Adipocyte (in vitro differentiated cells): ENCODE data around the gene TMPRSS6.

Source experiments
- DNase-seq: peaks from one replicate; pipeline ENCODE4 v3.0.0-alpha.2; 2015; ENCODE audit warnings: low read depth
- H3K27me3 ChIP-seq: replicated peaks from 2 replicates; pipeline ENCODE4 v1.7.0; 2013; ENCODE audit warnings: mild to moderate bottlenecking, low read length, moderate library complexity; ENCODE audit not compliant: control insufficient read depth, insufficient read depth
- H3K36me3 ChIP-seq: 2 replicates; pipeline ENCODE4 v1.7.0; 2013; ENCODE audit warnings: low read length, mild to moderate bottlenecking, moderate library complexity; ENCODE audit not compliant: control insufficient read depth, insufficient read depth, severe bottlenecking
- H3K4me1 ChIP-seq: 2 replicates; pipeline ENCODE4 v1.7.0; 2013; ENCODE audit warnings: mild to moderate bottlenecking, low read length, moderate library complexity; ENCODE audit not compliant: control insufficient read depth, insufficient read depth
- H3K4me3 ChIP-seq: 2 replicates; pipeline ENCODE4 v1.7.0; 2013; ENCODE audit warnings: mild to moderate bottlenecking, low read length, moderate library complexity
- H3K9ac ChIP-seq: 2 replicates; pipeline ENCODE4 v1.7.0; 2013; ENCODE audit warnings: mild to moderate bottlenecking, low read length, moderate library complexity
- H3K9me3 ChIP-seq: 2 replicates; pipeline ENCODE4 v1.7.0; 2013; ENCODE audit warnings: mild to moderate bottlenecking, low read length, moderate library complexity; ENCODE audit not compliant: control insufficient read depth

TMPRSS6 gene

GRCh38 chr22:37148031-37148651 lies 38.6 kb upstream of the TMPRSS6 start:
- Histone ChIP-seq H3K4me1 (no peaks in the 10 kb centered on the region), H3K9ac (no peak overlapping the region), H3K4me3 (no peak overlapping the region), H3K36me3 (no peaks in the 10 kb centered on the region), H3K9me3 (peaks cover 6% of the 10 kb centered on the region), H3K27me3 (peaks cover 47% of the 10 kb centered on the region)
- no peak for DNase-seq

GRCh38 chr22:37147186-37147990 lies 37.9 kb upstream of the TMPRSS6 start:
- Histone ChIP-seq H3K36me3 (no peaks in the 10 kb centered on the region), H3K27me3 (peaks cover 51% of the 10 kb centered on the region), H3K9ac (no peak overlapping the region), H3K4me3 (no peak overlapping the region), H3K9me3 (peaks cover 6% of the 10 kb centered on the region), H3K4me1 (no peaks in the 10 kb centered on the region)
- DNase-seq = no peak

- H3K4me1 ChIP-seq = no peaks in the 10 kb centered on the region
- H3K9ac ChIP-seq = no peak overlapping the region
- no peak overlapping the region for H3K4me3 ChIP-seq
- no peak for DNase-seq
- H3K36me3 ChIP-seq = no peaks in the 10 kb centered on the region
- peaks cover 57% of the 10 kb centered on the region for H3K27me3 ChIP-seq
- H3K9me3 ChIP-seq = peaks cover 2% of the 10 kb centered on the region
Measured at GRCh38 chr22:37146507-37147180, 37.1 kb upstream of the TMPRSS6 start.

DNA sequence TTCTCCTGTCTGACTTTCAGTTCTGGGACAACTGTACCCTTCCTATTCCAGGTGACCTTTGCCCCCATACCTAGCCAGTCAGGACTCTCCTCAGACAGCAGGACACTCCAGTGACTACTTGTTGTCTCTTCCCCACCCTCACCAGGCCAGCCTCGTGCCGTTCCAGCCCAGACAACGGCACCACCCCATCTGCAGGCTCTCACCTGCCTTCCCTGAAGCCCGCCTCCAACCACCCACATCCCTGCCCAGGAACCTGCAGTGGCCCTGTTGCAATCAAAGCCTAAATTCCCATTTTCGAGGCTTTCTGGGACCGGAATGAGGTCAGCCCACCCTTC lies 36.5 kb upstream of the TMPRSS6 start:
- peaks cover 60% of the 10 kb centered on the region for H3K27me3 ChIP-seq
- no peak overlapping the region for H3K9ac ChIP-seq
- H3K36me3 ChIP-seq = no peaks in the 10 kb centered on the region
- no peak for DNase-seq
- H3K4me3 ChIP-seq = no peak overlapping the region
- H3K9me3 ChIP-seq = no peaks in the 10 kb centered on the region
- H3K4me1 ChIP-seq = no peaks in the 10 kb centered on the region

- Histone ChIP-seq H3K27me3 (peaks cover 60% of the 10 kb centered on the region), H3K36me3 (no peaks in the 10 kb centered on the region), H3K9ac (no peak overlapping the region), H3K4me3 (no peak overlapping the region), H3K4me1 (no peaks in the 10 kb centered on the region), H3K9me3 (no peaks in the 10 kb centered on the region)
- DNase-seq = peak; percentile 8
Measured at GRCh38 chr22:37145180-37146050, 35.9 kb upstream of the TMPRSS6 start.

DNA sequence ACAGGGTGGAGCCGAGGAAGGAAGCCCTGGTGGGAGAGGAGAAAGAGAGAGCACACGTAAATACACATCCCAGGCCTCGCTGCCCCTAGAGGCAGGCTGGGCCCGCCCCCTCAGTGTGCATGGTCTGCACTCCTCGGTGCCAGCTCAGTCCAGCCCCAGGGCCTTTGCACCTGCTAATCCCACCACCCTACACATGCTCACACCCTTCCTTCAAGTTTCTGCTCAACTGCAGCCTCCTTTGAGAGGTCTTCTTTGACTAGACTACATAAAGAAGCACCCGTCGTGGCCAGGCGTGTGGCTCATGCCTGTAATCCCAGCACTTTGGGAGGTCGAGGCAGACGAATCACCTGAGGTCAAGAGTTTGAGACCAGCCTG lies 34.7 kb upstream of the TMPRSS6 start:
- Histone ChIP-seq H3K9ac (no peak overlapping the region), H3K4me3 (no peak overlapping the region), H3K9me3 (no peaks in the 10 kb centered on the region), H3K4me1 (no peaks in the 10 kb centered on the region), H3K27me3 (peaks cover 60% of the 10 kb centered on the region), H3K36me3 (no peaks in the 10 kb centered on the region)
- DNase-seq = no peak

GRCh38 chr22:37141971-37142370 lies 32.5 kb upstream of the TMPRSS6 start:
- Histone ChIP-seq H3K36me3 (no peaks in the 10 kb centered on the region), H3K9ac (no peak overlapping the region), H3K4me1 (no peaks in the 10 kb centered on the region), H3K27me3 (peaks cover 54% of the 10 kb centered on the region), H3K4me3 (no peak overlapping the region), H3K9me3 (no peaks in the 10 kb centered on the region)
- DNase-seq = no peak

DNA sequence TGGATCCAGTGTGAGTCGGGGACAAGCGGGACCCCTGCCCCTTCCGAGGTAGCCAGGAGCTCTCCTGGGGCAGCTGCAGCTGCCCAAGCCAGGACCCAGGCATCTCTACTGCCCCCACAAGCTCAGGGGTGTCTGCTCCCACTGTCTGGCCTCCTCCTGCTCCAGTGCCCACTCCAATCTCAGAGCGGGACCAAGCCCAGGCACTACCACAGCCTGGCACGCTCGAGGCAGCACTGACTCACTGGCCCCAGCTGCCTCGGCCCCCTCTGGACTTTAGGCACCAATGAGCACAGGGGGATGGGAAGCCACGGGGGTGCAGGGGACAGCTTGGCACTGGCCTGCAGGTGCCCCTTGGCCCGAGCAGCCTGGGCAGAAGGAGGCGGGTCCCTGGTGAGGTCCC lies 32.0 kb upstream of the TMPRSS6 start:
- H3K9me3 ChIP-seq = no peaks in the 10 kb centered on the region
- H3K36me3 ChIP-seq = no peaks in the 10 kb centered on the region
- H3K27me3 ChIP-seq = peaks cover 53% of the 10 kb centered on the region
- no peak overlapping the region for H3K9ac ChIP-seq
- no peak overlapping the region for H3K4me3 ChIP-seq
- DNase-seq = no peak
- H3K4me1 ChIP-seq = no peaks in the 10 kb centered on the region

- Histone ChIP-seq H3K9me3 (no peaks in the 10 kb centered on the region), H3K4me1 (no peaks in the 10 kb centered on the region), H3K4me3 (no peak overlapping the region), H3K27me3 (peaks cover 47% of the 10 kb centered on the region), H3K36me3 (no peaks in the 10 kb centered on the region), H3K9ac (no peak overlapping the region)
- no peak for DNase-seq
Measured at GRCh38 chr22:37140686-37141323, 31.3 kb upstream of the TMPRSS6 start.

DNA sequence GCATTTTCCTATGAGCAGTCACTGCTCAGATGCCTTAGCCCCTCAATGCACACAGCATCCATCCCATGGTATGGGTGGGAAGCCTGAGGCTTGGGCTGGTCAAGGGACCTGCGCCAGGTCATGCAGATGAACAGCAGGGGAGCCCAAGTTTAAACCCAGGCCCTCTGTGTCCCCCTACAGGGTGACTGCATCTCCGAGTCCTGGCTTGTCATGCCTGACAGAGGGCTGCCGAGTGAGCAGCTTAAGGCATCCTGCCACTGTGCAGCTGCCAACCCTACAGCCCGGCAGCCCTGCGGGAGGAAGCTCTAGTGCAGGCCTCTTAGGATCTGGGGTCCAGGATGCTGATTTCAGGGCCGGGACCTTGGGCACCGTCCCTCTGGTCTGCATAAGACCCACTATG lies 30.2 kb upstream of the TMPRSS6 start:
- H3K36me3 ChIP-seq = no peaks in the 10 kb centered on the region
- H3K4me1 ChIP-seq = no peaks in the 10 kb centered on the region
- H3K9me3 ChIP-seq = no peaks in the 10 kb centered on the region
- peaks cover 40% of the 10 kb centered on the region for H3K27me3 ChIP-seq
- H3K9ac ChIP-seq = no peak overlapping the region
- no peak overlapping the region for H3K4me3 ChIP-seq
- no peak for DNase-seq
